Gastroesophageal sphincter (tissue), 4 donors: ENCODE measurements around the gene TRAPPC3L. TPM values are rescaled to one million over a fixed set of nuclear protein-coding genes. Genes with fewer than 3 reads are reported as not detected.
A peak's percentile ranks its signal among the peaks of the same experiment; 100 is the strongest.

Experiments used
- ATAC-seq: fragments of 150-250 bp; one replicate; pipeline ENCODE4 v1.9.1; 2016; ENCODE audit warnings: mild to moderate bottlenecking, moderate library complexity
- H3K27ac ChIP-seq, 4 donors: fragments of 200-600 bp; sonication (generic) in 3 of 4; 1 replicate in 3 of 4; 2 replicates in 1 of 4; pipeline ENCODE4 v1.5.1; 2016 to 2019
- H3K27me3 ChIP-seq: fragments of 200-600 bp; sonication (generic); one replicate; pipeline ENCODE4 v1.5.1; 2019
- H3K36me3 ChIP-seq, 2 donors: fragments of 200-600 bp; sonication (generic); one replicate each; pipeline ENCODE4 v1.5.1; 2019; ENCODE audit warnings: control low read depth in 1 of 2
- H3K4me1 ChIP-seq, 3 donors: fragments of 200-600 bp; sonication (generic); 1 replicate in 2 of 3; 2 replicates in 1 of 3; pipeline ENCODE4 v1.5.1; 2016 to 2019; ENCODE audit warnings: control low read depth in 2 of 3
- H3K4me3 ChIP-seq, 2 donors: fragments of 200-600 bp; sonication (generic); one replicate each; pipeline ENCODE4 v1.5.1; 2019; ENCODE audit warnings: mild to moderate bottlenecking in 1 of 2, moderate library complexity in 1 of 2
- H3K9me3 ChIP-seq, 3 donors: fragments of 200-600 bp; sonication (generic); one replicate each; pipeline ENCODE4 v1.5.1; 2017 to 2019; ENCODE audit warnings: control low read depth in 2 of 3
- CTCF ChIP-seq, 4 experiments: fragments of 200-600 bp in 2 of 4; fragments of 450-650 bp in 2 of 4; sonication (generic) in 1 of 4; IDR thresholded peaks; one replicate each; pipeline ENCODE4 v1.5.1; 2017 to 2019; ENCODE audit warnings: antibody characterized with exemption in 4 of 4, mild to moderate bottlenecking in 2 of 4, moderate library complexity in 2 of 4
- EP300 ChIP-seq: sonication (generic); formaldehyde crosslinking; IDR thresholded peaks from one replicate; pipeline ENCODE4 v1.6.1; 2017; ENCODE audit warnings: antibody characterized with exemption, mild to moderate bottlenecking
- POLR2A ChIP-seq, 2 donors: fragments of 450-650 bp; IDR thresholded peaks; one replicate each; pipeline ENCODE4 v1.6.1; 2017; ENCODE audit warnings: antibody characterized with exemption in 2 of 2, mild to moderate bottlenecking in 2 of 2, moderate library complexity in 1 of 2
- POLR2AphosphoS5 ChIP-seq: sonication (generic); formaldehyde crosslinking; IDR thresholded peaks from one replicate; pipeline ENCODE4 v1.6.1; 2017; ENCODE audit warnings: antibody characterized with exemption
- WGBS, 2 donors: methylation state at CpG; one replicate each; pipeline ENCODE4 v1.1.5; 2018; ENCODE audit warnings: low coverage in 1 of 2; 5-methylcytosine and 5-hydroxymethylcytosine counted together
- total RNA-seq, 4 donors: library from RNA; depleted of rRNA; stranded (reverse); fragments of >200 nt; gene quantifications; one replicate each; pipeline ENCODE4 v1.1.0, GENCODE V29; 2016

TRAPPC3L gene
- total RNA-seq, 4 donors from 2014 or later, result not detected

GRCh38 chr6:116512734-116513133, 32.8 kb downstream of the TRAPPC3L start:
- peaks cover 0 to 27% (median 5%) of the 10 kb centered on the region in 3 donors for H3K4me1 ChIP-seq
- peaks cover 0 to 7% of the 10 kb centered on the region in 2 donors for H3K36me3 ChIP-seq
- H3K27ac ChIP-seq, result peak overlapping the region; percentile 82 to 90 (median 85)
- peak overlapping the region; percentile 49 to 50 for H3K4me3 ChIP-seq
- H3K9me3 ChIP-seq, result no peaks in the 10 kb centered on the region
- no peaks in the 10 kb centered on the region for H3K27me3 ChIP-seq
- TF ChIP-seq EP300, result no peak
- no peak for TF ChIP-seq POLR2A (IDR thresholded peaks at IDR 0.05)
- no peak for TF ChIP-seq POLR2AphosphoS5
- TF ChIP-seq CTCF (IDR thresholded peaks at IDR 0.05), result no peak
- no peak for ATAC-seq

- Histone ChIP-seq H3K36me3 (peaks cover 0 to 7% of the 10 kb centered on the region in 2 donors), H3K27ac (peak overlapping the region; percentile 82 to 90 (median 85)), H3K4me1 (peaks cover 0 to 27% (median 5%) of the 10 kb centered on the region in 3 donors), H3K27me3 (no peaks in the 10 kb centered on the region), H3K9me3 (no peaks in the 10 kb centered on the region), H3K4me3 (peak overlapping the region; percentile 49 to 50)
- 26 to 36% methylated on average over 4 of the region's 4 CpGs for WGBS, 2 donors
- TF ChIP-seq POLR2A (IDR thresholded peaks at IDR 0.05) (no peak), POLR2AphosphoS5 (no peak), EP300 (no peak), CTCF (IDR thresholded peaks at IDR 0.05) (no peak)
- ATAC-seq, result peak; percentile 42
Measured at GRCh38 chr6:116512111-116512559, 33.3 kb downstream of the TRAPPC3L start.

- Histone ChIP-seq H3K27me3 (no peaks in the 10 kb centered on the region), H3K9me3 (no peaks in the 10 kb centered on the region), H3K36me3 (peaks cover 0 to 7% of the 10 kb centered on the region in 2 donors), H3K4me1 (peaks cover 0 to 27% (median 5%) of the 10 kb centered on the region in 3 donors), H3K27ac (peak within 1 kb of the TSS; percentile 82 to 90 (median 85)), H3K4me3 (peak within 1 kb of the TSS; percentile 49 to 50)
- 9 to 47% methylated on average over 5 to 6 of the region's 10 CpGs for WGBS, 2 donors
- peak; percentile 43 for TF ChIP-seq POLR2AphosphoS5
- peak; percentile 49 to 74 (median 70) for TF ChIP-seq CTCF (IDR thresholded peaks at IDR 0.05)
- TF ChIP-seq EP300, result no peak
- TF ChIP-seq POLR2A (IDR thresholded peaks at IDR 0.05), result no peak
- peak; percentile 92 for ATAC-seq
Measured at GRCh38 chr6:116511424-116512110, 33.9 kb downstream of the TRAPPC3L start, which contains the start of gene CALHM5. CALHM5 (plus strand) TSS chr6:116511639; CDS start chr6:116511697, 58 bp downstream.

GRCh38 chr6:116508527-116508926, 37.0 kb downstream of the TRAPPC3L start:
- TF ChIP-seq POLR2AphosphoS5 (no peak), EP300 (no peak), CTCF (IDR thresholded peaks at IDR 0.05) (no peak), POLR2A (IDR thresholded peaks at IDR 0.05) (no peak)
- H3K27me3 ChIP-seq, result no peaks in the 10 kb centered on the region
- no peak for ATAC-seq

GRCh38 chr6:116507324-116507723, 38.2 kb downstream of the TRAPPC3L start:
- Histone ChIP-seq H3K4me3 (no peak overlapping the region), H3K27ac (no peak overlapping the region), H3K27me3 (no peaks in the 10 kb centered on the region), H3K36me3 (no peaks in the 10 kb centered on the region), H3K4me1 (peaks cover 0 to 8% (median 0%) of the 10 kb centered on the region in 3 donors), H3K9me3 (no peaks in the 10 kb centered on the region)
- no peak for ATAC-seq
- TF ChIP-seq POLR2AphosphoS5, result no peak
- TF ChIP-seq CTCF (IDR thresholded peaks at IDR 0.05), result no peak
- TF ChIP-seq POLR2A (IDR thresholded peaks at IDR 0.05), result no peak
- TF ChIP-seq EP300, result no peak
- WGBS, 2 donors, result 64 to 88% methylated on average over 3 of the region's 3 CpGs

More at GRCh38 chr6:116508527-116508926, 37.0 kb downstream of the TRAPPC3L start:
- no peak overlapping the region for H3K4me3 ChIP-seq
- H3K9me3 ChIP-seq, result no peaks in the 10 kb centered on the region
- H3K27ac ChIP-seq, result no peak overlapping the region
- no peaks in the 10 kb centered on the region for H3K36me3 ChIP-seq
- H3K4me1 ChIP-seq, result peaks cover 0 to 20% (median 5%) of the 10 kb centered on the region in 3 donors
